ENCODE results near the gene CRPPA. TPM values are rescaled to one million over a fixed set of nuclear protein-coding genes. Genes with fewer than 3 reads are reported as not detected.
"Not testable (repeated sequence)": the region's sequence is repeated elsewhere in the genome, so short reads cannot be mapped to it uniquely, and the experiment has no call there.

CRPPA gene
- total and polyA plus RNA-seq, 11 donors = 0.98 to 8.5 (median 6.0) TPM

DNA sequence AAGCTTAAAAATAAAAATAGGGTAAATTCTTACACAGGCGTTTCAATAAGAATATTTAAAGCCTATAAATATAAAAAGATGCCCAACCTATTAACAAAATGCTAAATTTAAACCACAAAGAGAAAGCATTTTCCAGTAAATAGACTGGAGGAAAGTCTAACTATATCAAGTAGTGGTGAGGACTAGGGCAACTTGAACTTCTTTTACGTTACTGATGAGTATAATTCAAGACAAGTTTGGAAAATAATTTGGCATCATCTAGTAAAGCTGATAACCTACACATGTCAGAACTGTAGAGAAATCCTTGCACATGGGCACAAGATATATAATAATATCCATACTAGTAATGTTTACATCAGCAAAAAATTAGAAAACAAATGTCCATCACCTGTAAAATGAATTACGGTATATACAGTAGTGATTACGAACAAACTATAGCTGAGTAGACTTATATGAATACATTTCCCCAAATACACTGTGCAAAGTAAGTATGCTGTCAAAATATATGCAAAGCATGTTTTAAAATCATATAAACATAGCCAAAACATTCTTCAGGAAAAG is 27.4 kb downstream of the CRPPA start:
- 95 to 98% (median 97%) methylated on average over 4 of the region's 4 CpGs for WGBS, 4 donors
- peaks cover 0 to 14% (median 5%) of the 10 kb centered on the region in 12 donors for H3K9me3 ChIP-seq
- no peaks in the 10 kb centered on the region for H3K36me3 ChIP-seq
- ATAC-seq (no peak), DNase-seq (no peak)
- H3K27me3 ChIP-seq = no peaks in the 10 kb centered on the region
- H3K4me3 ChIP-seq = no peak overlapping the region
- H3K4me1 ChIP-seq = no peaks in the 10 kb centered on the region
- intact Hi-C loops (cut with DNase I) = no loop called here
- TF ChIP-seq, protein P1, sequence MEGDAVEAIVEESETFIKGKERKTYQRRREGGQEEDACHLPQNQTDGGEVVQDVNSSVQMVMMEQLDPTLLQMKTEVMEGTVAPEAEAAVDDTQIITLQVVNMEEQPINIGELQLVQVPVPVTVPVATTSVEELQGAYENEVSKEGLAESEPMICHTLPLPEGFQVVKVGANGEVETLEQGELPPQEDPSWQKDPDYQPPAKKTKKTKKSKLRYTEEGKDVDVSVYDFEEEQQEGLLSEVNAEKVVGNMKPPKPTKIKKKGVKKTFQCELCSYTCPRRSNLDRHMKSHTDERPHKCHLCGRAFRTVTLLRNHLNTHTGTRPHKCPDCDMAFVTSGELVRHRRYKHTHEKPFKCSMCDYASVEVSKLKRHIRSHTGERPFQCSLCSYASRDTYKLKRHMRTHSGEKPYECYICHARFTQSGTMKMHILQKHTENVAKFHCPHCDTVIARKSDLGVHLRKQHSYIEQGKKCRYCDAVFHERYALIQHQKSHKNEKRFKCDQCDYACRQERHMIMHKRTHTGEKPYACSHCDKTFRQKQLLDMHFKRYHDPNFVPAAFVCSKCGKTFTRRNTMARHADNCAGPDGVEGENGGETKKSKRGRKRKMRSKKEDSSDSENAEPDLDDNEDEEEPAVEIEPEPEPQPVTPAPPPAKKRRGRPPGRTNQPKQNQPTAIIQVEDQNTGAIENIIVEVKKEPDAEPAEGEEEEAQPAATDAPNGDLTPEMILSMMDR (IDR thresholded peaks at IDR 0.05) = no peak
- TF ChIP-seq POLR2A (IDR thresholded peaks at IDR 0.05) = no peak
- no peak overlapping the region for H3K27ac ChIP-seq

DNA sequence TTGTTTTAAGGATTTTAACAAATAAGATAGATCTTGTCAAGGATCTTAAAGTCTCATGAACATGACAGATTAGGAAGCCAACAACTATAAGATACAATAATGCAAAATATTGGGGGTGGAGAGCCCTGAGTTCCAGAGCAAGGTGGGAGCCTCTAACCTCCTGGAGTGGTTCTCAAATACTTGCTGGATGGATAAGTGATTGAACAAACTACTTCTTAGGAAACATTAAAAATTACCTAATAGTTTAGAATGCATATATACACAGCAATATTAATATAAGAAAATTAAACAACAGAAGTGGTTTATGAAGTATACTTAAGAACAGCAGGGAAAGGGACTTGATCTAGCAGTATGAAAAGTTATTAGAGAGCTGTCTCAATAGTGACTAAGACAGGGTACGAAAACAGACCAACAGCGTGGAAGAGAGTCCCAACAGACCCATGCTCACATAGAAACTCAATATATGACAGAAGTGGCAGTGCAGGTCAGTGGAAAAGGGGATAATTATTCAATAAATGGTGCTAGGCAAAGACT is 28.3 kb downstream of the CRPPA start:
- no peak for TF ChIP-seq POLR2A (IDR thresholded peaks at IDR 0.05)
- TF ChIP-seq, protein P1 (IDR thresholded peaks at IDR 0.05) = no peak
- H3K27me3 ChIP-seq = no peaks in the 10 kb centered on the region
- intact Hi-C loops (cut with DNase I) = no loop called here

DNA sequence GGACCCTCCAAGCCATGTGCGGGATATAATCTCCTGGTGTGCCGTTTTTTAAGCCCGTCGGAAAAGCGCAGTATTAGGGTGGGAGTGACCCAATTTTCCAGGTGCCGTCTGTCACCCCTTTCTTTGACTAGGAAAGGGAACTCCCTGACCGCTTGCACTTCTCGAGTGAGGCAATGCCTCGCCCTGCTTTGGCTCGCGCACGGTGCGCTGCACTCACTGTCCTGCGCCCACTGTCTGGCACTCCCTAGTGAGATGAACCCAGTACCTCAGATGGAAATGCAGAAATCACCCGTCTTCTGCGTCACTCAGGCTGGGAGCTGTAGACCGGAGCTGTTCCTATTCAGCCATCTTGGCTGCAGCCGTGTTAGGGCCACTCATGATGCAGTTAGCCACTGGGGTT is 37.6 kb downstream of the CRPPA start:
- H3K4me1 ChIP-seq; DNase-seq; ATAC-seq; H3K36me3 ChIP-seq; intact Hi-C loops (cut with DNase I); H3K4me3 ChIP-seq; H3K27ac ChIP-seq; H3K27me3 ChIP-seq: not testable (repeated sequence)
- 98 to 100% (median 99%) methylated on average over 17 to 18 of the region's 18 CpGs for WGBS, 4 donors
- peaks cover 0 to 17% (median 0%) of the 10 kb centered on the region in 12 donors for H3K9me3 ChIP-seq

More for the DNA sequence above, 28.3 kb downstream of the CRPPA start:
- Histone ChIP-seq H3K4me3 (no peak overlapping the region), H3K4me1 (no peaks in the 10 kb centered on the region), H3K27ac (no peak overlapping the region), H3K9me3 (peaks cover 0 to 19% (median 5%) of the 10 kb centered on the region in 12 donors), H3K36me3 (no peaks in the 10 kb centered on the region)
- 91 to 97% (median 95%) methylated on average over 2 of the region's 2 CpGs for WGBS, 4 donors
- no peak for DNase-seq
- no peak for ATAC-seq

DNA sequence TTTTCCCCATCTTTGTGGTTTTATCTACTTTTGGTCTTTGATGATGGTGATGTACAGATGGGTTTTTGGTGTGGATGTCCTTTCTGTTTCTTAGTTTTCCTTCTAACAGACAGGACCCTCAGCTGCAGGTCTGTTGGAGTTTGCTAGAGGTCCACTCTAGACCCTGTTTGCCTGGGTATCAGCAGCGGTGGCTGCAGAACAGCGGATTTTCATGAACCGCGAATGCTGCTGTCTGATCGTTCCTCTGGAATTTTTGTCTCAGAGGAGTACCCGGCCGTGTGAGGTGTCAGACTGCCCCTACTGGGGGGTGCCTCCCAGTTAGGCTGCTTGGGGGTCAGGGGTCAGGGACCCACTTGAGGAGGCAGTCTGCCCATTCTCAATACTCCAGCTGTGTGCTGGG is 38.2 kb downstream of the CRPPA start:
- H3K36me3 ChIP-seq; DNase-seq; H3K27me3 ChIP-seq; H3K27ac ChIP-seq; ATAC-seq; H3K4me1 ChIP-seq; intact Hi-C loops (cut with DNase I); H3K4me3 ChIP-seq: not testable (repeated sequence)
- WGBS, 4 donors = 96 to 100% (median 97%) methylated on average over 7 of the region's 7 CpGs
- H3K9me3 ChIP-seq = peaks cover 0 to 11% (median 0%) of the 10 kb centered on the region in 12 donors

Other genes with a start within 250 kb of the CRPPA start
- under 1 TPM in 6 of 9 donors, not detected in 3; 0.14 to 0.56 (median 0.20) TPM for gene SOSTDC1, start 44.2 kb upstream of the CRPPA start, total RNA-seq
- gene SOSTDC1, start 44.2 kb upstream of the CRPPA start, polyA plus RNA-seq = under 1 TPM; 0.07 to 0.19 TPM
- gene LRRC72, start 105.3 kb upstream of the CRPPA start, total RNA-seq = not detected
- gene LRRC72, start 105.3 kb upstream of the CRPPA start, polyA plus RNA-seq = not detected
- gene ANKMY2, start 224.2 kb upstream of the CRPPA start, total RNA-seq = 10 to 100 TPM; 17.7 to 44.3 (median 28.3) TPM
- gene ANKMY2, start 224.2 kb upstream of the CRPPA start, polyA plus RNA-seq = 10 to 100 TPM; 10.3 to 17.2 TPM
- 100 to 1,000 TPM; 195 to 808 (median 308) TPM for gene BZW2, start 224.6 kb upstream of the CRPPA start, total RNA-seq
- 100 to 1,000 TPM; 214 to 253 TPM for gene BZW2, start 224.6 kb upstream of the CRPPA start, polyA plus RNA-seq